Measurements from ENCODE around the gene RARS2. TPM values are rescaled to one million over a fixed set of nuclear protein-coding genes. Genes with fewer than 3 reads are reported as not detected.

The RARS2 gene
- total and polyA plus RNA-seq, 2 donors from 2014 or later = 23.4 to 31.7 TPM

DNA sequence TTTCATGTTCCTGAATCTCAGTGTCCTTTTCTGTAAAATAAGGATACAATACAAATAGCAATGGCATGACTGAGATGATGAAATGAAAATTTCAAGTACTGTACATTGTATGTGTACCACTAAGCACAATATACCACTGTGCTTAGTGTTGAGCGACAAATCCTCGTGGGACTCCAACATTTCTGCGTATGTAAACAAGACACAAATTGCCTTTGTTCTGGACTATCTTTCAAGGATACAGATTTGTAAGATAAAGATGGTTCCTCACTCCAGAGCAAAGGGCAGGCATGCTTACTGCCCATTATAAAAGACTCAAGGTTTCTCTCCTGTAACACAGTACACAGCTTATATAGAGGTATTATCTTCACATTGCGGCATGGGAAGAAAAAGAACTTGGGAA, 6.0 kb downstream of the RARS2 start:
- Histone ChIP-seq H3K4me3 (ENCODE audit: low read length in 3 of 3) (no peak overlapping the region), H3K27me3 (ENCODE audit: control insufficient read depth, insufficient read depth, low read length) (no peaks in the 10 kb centered on the region), H3K36me3 (ENCODE audit: control insufficient read depth in 2 of 3, insufficient read depth in 3 of 3, low read length in 3 of 3) (peaks cover 0 to 9% (median 2%) of the 10 kb centered on the region in 3 donors), H3K9ac (ENCODE audit: low read length in 3 of 3) (no peak overlapping the region), H3K4me1 (ENCODE audit: control insufficient read depth in 2 of 3, insufficient read depth in 2 of 3, low read depth in 1 of 3, low read length in 3 of 3) (peaks cover 0 to 8% (median 0%) of the 10 kb centered on the region in 3 donors), H3K27ac (ENCODE audit: low read depth in 2 of 2, low read length in 2 of 2) (no peak overlapping the region), H3K9me3 (ENCODE audit: control insufficient read depth in 2 of 3, insufficient read depth in 1 of 3, low read length in 3 of 3) (no peaks in the 10 kb centered on the region)
- intact Hi-C loops (cut with DNase I) = no loop called here
- FAIRE-seq (no peak), DNase-seq (no peak)
- TF ChIP-seq, protein P1, sequence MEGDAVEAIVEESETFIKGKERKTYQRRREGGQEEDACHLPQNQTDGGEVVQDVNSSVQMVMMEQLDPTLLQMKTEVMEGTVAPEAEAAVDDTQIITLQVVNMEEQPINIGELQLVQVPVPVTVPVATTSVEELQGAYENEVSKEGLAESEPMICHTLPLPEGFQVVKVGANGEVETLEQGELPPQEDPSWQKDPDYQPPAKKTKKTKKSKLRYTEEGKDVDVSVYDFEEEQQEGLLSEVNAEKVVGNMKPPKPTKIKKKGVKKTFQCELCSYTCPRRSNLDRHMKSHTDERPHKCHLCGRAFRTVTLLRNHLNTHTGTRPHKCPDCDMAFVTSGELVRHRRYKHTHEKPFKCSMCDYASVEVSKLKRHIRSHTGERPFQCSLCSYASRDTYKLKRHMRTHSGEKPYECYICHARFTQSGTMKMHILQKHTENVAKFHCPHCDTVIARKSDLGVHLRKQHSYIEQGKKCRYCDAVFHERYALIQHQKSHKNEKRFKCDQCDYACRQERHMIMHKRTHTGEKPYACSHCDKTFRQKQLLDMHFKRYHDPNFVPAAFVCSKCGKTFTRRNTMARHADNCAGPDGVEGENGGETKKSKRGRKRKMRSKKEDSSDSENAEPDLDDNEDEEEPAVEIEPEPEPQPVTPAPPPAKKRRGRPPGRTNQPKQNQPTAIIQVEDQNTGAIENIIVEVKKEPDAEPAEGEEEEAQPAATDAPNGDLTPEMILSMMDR (IDR thresholded peaks at IDR 0.05; ENCODE audit: borderline replicate concordance, extremely low read depth, insufficient read depth) = no peak

DNA sequence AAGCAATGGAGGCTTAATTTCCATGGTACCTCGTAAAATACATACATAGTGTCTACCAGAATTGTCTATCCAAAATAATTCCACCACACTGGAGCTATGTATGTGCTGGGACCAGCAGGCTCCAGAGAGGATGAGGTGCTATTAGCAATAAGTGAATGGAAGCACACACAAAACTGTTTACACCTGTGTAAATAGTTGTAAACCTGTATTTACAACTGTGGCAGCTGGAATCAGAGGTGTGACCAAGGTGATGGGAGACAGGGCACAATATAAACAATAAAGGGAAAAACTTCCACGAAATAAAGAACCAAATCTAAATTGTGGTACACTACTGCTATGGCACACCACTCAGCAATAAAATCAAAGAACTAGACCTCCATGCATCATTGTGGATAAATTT, 14.4 kb downstream of the RARS2 start:
- no peak overlapping the region for H3K27ac ChIP-seq (ENCODE audit: low read depth in 2 of 2, low read length in 2 of 2)
- no peak overlapping the region for H3K4me3 ChIP-seq (ENCODE audit: low read length in 3 of 3)
- FAIRE-seq (no peak), DNase-seq (no peak)
- no peaks in the 10 kb centered on the region for H3K9me3 ChIP-seq (ENCODE audit: control insufficient read depth in 2 of 3, insufficient read depth in 1 of 3, low read length in 3 of 3)
- intact Hi-C loops (cut with DNase I) = no loop called here
- H3K36me3 ChIP-seq (ENCODE audit: control insufficient read depth in 2 of 3, insufficient read depth in 3 of 3, low read length in 3 of 3) = peaks cover 0 to 9% (median 0%) of the 10 kb centered on the region in 3 donors
- H3K27me3 ChIP-seq (ENCODE audit: control insufficient read depth, insufficient read depth, low read length) = no peaks in the 10 kb centered on the region
- TF ChIP-seq, protein P1 (IDR thresholded peaks at IDR 0.05; ENCODE audit: borderline replicate concordance, extremely low read depth, insufficient read depth) = no peak
- no peak overlapping the region for H3K9ac ChIP-seq (ENCODE audit: low read length in 3 of 3)
- peaks cover 0 to 3% (median 0%) of the 10 kb centered on the region in 3 donors for H3K4me1 ChIP-seq (ENCODE audit: control insufficient read depth in 2 of 3, insufficient read depth in 2 of 3, low read depth in 1 of 3, low read length in 3 of 3)

DNA sequence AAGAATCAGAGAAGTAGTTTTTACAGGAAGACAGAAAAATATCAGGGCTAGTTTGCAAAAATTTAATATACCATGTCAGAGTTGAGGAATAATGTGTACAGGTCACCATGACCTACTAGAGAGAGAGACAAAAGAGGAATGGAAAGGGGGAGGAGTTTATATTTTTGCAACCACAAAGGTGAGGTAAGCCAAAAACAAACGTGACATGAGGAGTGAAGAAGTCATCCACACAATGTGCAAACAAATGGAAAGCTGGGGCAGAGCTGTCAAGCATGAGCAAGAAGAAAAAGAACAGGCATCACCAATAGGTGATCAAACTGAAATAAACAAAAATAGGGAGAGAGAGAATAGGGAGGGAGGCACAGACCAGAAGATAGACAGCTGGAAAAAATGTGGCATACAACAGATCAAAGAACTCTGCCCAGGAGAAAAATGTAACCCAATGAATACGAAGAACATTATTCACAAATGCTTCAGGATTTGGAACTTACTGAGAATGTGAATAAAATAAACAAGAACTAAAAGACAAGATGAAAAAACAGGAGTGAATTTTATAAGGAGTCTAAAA, 15.5 kb downstream of the RARS2 start:
- FAIRE-seq (no peak), DNase-seq (no peak)
- peaks cover 0 to 2% (median 0%) of the 10 kb centered on the region in 3 donors for H3K36me3 ChIP-seq (ENCODE audit: control insufficient read depth in 2 of 3, insufficient read depth in 3 of 3, low read length in 3 of 3)
- H3K4me1 ChIP-seq (ENCODE audit: control insufficient read depth in 2 of 3, insufficient read depth in 2 of 3, low read depth in 1 of 3, low read length in 3 of 3) = peaks cover 0 to 3% (median 0%) of the 10 kb centered on the region in 3 donors
- no peak overlapping the region for H3K4me3 ChIP-seq (ENCODE audit: low read length in 3 of 3)
- no peak overlapping the region for H3K27ac ChIP-seq (ENCODE audit: low read depth in 2 of 2, low read length in 2 of 2)
- H3K9ac ChIP-seq (ENCODE audit: low read length in 3 of 3) = no peak overlapping the region
- no peaks in the 10 kb centered on the region for H3K9me3 ChIP-seq (ENCODE audit: control insufficient read depth in 2 of 3, insufficient read depth in 1 of 3, low read length in 3 of 3)
- TF ChIP-seq, protein P1 (IDR thresholded peaks at IDR 0.05; ENCODE audit: borderline replicate concordance, extremely low read depth, insufficient read depth) = no peak
- H3K27me3 ChIP-seq (ENCODE audit: control insufficient read depth, insufficient read depth, low read length) = no peaks in the 10 kb centered on the region
- intact Hi-C loops (cut with DNase I) = no loop called here

Data from kidney (tissue), 14 donors.